WTC11 (cell line): ENCODE results near the gene EBI3. TPM values are rescaled to one million over a fixed set of nuclear protein-coding genes. Genes with fewer than 3 reads are reported as not detected.

Source experiments
- ATF2 ChIP-seq: sonication (generic); formaldehyde crosslinking; IDR thresholded peaks from 2 replicates; pipeline ENCODE4 v1.8.1; 2022; ENCODE audit warnings: low read depth, missing genetic modification reagents, borderline replicate concordance
- ATF3 ChIP-seq: sonication (generic); formaldehyde crosslinking; conservative IDR thresholded peaks from 2 replicates; pipeline ENCODE4 v1.8.1; 2022; ENCODE audit warnings: mild to moderate bottlenecking, missing genetic modification reagents
- CREB1 ChIP-seq: sonication (generic); formaldehyde crosslinking; IDR thresholded peaks from 2 replicates; pipeline ENCODE4 v1.8.0; 2023; ENCODE audit warnings: mild to moderate bottlenecking, missing genetic modification reagents
- CREM ChIP-seq: sonication (generic); formaldehyde crosslinking; IDR thresholded peaks from 2 replicates; pipeline ENCODE4 v1.8.1; 2022; ENCODE audit warnings: mild to moderate bottlenecking, missing genetic modification reagents, moderate library complexity
- E2F1 ChIP-seq: sonication (generic); formaldehyde crosslinking; IDR thresholded peaks from 2 replicates; pipeline ENCODE4 v1.8.0; 2022; ENCODE audit warnings: mild to moderate bottlenecking, missing genetic modification reagents
- E2F5 ChIP-seq: sonication (generic); formaldehyde crosslinking; IDR thresholded peaks from 2 replicates; pipeline ENCODE4 v1.8.1; 2022; ENCODE audit warnings: mild to moderate bottlenecking, moderate library complexity, missing genetic modification reagents
- ELF4 ChIP-seq: sonication (generic); formaldehyde crosslinking; IDR thresholded peaks from 2 replicates; pipeline ENCODE4 v1.8.1; 2022; ENCODE audit warnings: low read depth, mild to moderate bottlenecking, moderate library complexity, missing genetic modification reagents
- EMX1 ChIP-seq: fragments of 250-450 bp; sonication (Bioruptor Pico); IDR thresholded peaks from 2 replicates; pipeline ENCODE4 v1.8.0; 2021; ENCODE audit warnings: mild to moderate bottlenecking
- GTF2I ChIP-seq: fragments of 250-450 bp; sonication (Bioruptor Pico); conservative IDR thresholded peaks from 2 replicates; pipeline ENCODE4 v1.4.0; 2021; ENCODE audit warnings: mild to moderate bottlenecking
- KAT7 ChIP-seq: sonication (generic); formaldehyde crosslinking; IDR thresholded peaks from 2 replicates; pipeline ENCODE4 v1.8.1; 2023; ENCODE audit warnings: missing genetic modification reagents, mild to moderate bottlenecking, borderline replicate concordance
- MAX ChIP-seq: sonication (generic); formaldehyde crosslinking; IDR thresholded peaks from 2 replicates; pipeline ENCODE4 v1.8.0; 2022; ENCODE audit warnings: mild to moderate bottlenecking, missing genetic modification reagents
- OVOL2 ChIP-seq: fragments of 250-450 bp; sonication (Bioruptor Pico); IDR thresholded peaks from 2 replicates; pipeline ENCODE4 v1.9.0; 2021; ENCODE audit warnings: mild to moderate bottlenecking, borderline replicate concordance
- PRDM15 ChIP-seq: sonication (generic); formaldehyde crosslinking; IDR thresholded peaks from 2 replicates; pipeline ENCODE4 v1.8.0; 2022; ENCODE audit warnings: missing genetic modification reagents
- PREB ChIP-seq: sonication (generic); formaldehyde crosslinking; IDR thresholded peaks from 2 replicates; pipeline ENCODE4 v1.8.1; 2022; ENCODE audit warnings: mild to moderate bottlenecking, missing genetic modification reagents, moderate library complexity, borderline replicate concordance
- TCF7 ChIP-seq: sonication (generic); formaldehyde crosslinking; IDR thresholded peaks from 2 replicates; pipeline ENCODE4 v1.8.0; 2022; ENCODE audit warnings: mild to moderate bottlenecking, low read depth, missing genetic modification reagents, moderate library complexity
- TEAD4 ChIP-seq: sonication (generic); formaldehyde crosslinking; IDR thresholded peaks from 2 replicates; pipeline ENCODE4 v1.8.0; 2022; ENCODE audit warnings: mild to moderate bottlenecking, missing genetic modification reagents
- USF2 ChIP-seq: sonication (generic); formaldehyde crosslinking; IDR thresholded peaks from 2 replicates; pipeline ENCODE4 v1.8.1; 2023; ENCODE audit warnings: mild to moderate bottlenecking, missing genetic modification reagents, moderate library complexity
- ZBTB21 ChIP-seq: sonication (generic); formaldehyde crosslinking; IDR thresholded peaks from 2 replicates; pipeline ENCODE4 v1.8.1; 2023; ENCODE audit warnings: mild to moderate bottlenecking, missing genetic modification reagents, borderline replicate concordance
- ZMAT4 ChIP-seq: fragments of 250-450 bp; sonication (Bioruptor Pico); IDR thresholded peaks from 2 replicates; pipeline ENCODE4 v1.9.0; 2021; ENCODE audit warnings: mild to moderate bottlenecking
- ZNF281 ChIP-seq: sonication (generic); formaldehyde crosslinking; IDR thresholded peaks from 2 replicates; pipeline ENCODE4 v1.8.0; 2023; ENCODE audit warnings: mild to moderate bottlenecking, missing genetic modification reagents
- ZNF416 ChIP-seq: fragments of 250-450 bp; sonication (Bioruptor Pico); IDR thresholded peaks from 2 replicates; pipeline ENCODE4 v1.9.0; 2021; ENCODE audit warnings: mild to moderate bottlenecking, inconsistent platforms
- ZNF423 ChIP-seq: fragments of 250-450 bp; sonication (Bioruptor Pico); IDR thresholded peaks from 2 replicates; pipeline ENCODE4 v2.1.2; 2022; ENCODE audit warnings: mild to moderate bottlenecking, moderate library complexity
- ZNF671 ChIP-seq: fragments of 250-450 bp; sonication (Bioruptor Pico); IDR thresholded peaks from 2 replicates; pipeline ENCODE4 v1.8.0; 2021; ENCODE audit warnings: mild to moderate bottlenecking
- ZSCAN18 ChIP-seq: fragments of 250-450 bp; sonication (Bioruptor Pico); IDR thresholded peaks from 2 replicates; pipeline ENCODE4 v2.1.2; 2022; ENCODE audit warnings: mild to moderate bottlenecking, moderate library complexity
- total RNA-seq: library from RNA; stranded (reverse); gene quantifications from 3 replicates; pipeline ENCODE4 v1.2.3, GENCODE V29; 2021

EBI3 gene
- total RNA-seq, 1 experiment from 2014 or later = 0.81 TPM

GRCh38 chr19:4197625-4198466, 31.5 kb upstream of the EBI3 start (continued):
- TF ChIP-seq ZNF281 (CRISPR knock-in tag) (no peak), CREM (no peak), KAT7 (CRISPR knock-in tag) (no peak), E2F5 (CRISPR knock-in tag) (no peak), TCF7 (no peak), ZMAT4 (no peak), MAX (peak; percentile 91), ELF4 (no peak), CREB1 (CRISPR knock-in tag) (no peak), PRDM15 (CRISPR knock-in tag) (0 out of 2 replicates have a peak, but pooled peaks have one; percentile 17), ZSCAN18 (CRISPR knock-in tag) (no peak), TEAD4 (CRISPR knock-in tag) (no peak), ZBTB21 (CRISPR knock-in tag) (no peak), ZNF423 (CRISPR knock-in tag) (no peak), PREB (CRISPR knock-in tag) (no peak), OVOL2 (CRISPR knock-in tag) (no peak), E2F1 (no peak), ATF3 (CRISPR knock-in tag) (no peak), EMX1 (CRISPR knock-in tag) (0 out of 2 replicates have a peak, but pooled peaks have one; percentile 59), ZNF416 (CRISPR knock-in tag) (no peak), ATF2 (CRISPR knock-in tag) (no peak), USF2 (no peak), GTF2I (CRISPR knock-in tag) (no peak), ZNF671 (CRISPR knock-in tag) (no peak)
